KG1 (cell line): Measurements from ENCODE around the gene IKZF1.

Experiments used
- DNase-seq: peaks from one replicate; lab custom pipeline; 2025; lab: John Stamatoyannopoulos, UW

Gene IKZF1

DNA sequence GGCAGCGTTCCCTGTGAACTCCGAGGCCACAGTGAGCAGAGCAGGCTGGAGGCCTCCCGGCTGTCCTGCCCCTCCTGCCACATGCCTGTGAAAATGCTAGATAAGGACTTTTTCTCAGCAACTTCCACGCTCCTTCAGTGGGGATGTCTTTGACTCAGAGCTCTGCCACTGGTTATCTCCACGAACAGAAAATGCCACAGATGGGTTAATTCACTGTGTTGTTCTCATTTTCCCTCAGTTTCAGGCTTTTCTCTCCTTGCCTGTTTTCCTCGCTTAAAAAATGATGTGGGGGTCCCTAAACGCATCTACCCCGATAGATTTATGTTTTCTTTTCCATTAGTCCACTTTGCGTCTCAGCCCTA is 51.3 kb downstream of the IKZF1 start:
- no peak for DNase-seq

- DNase-seq: peak; percentile 15
Observed at GRCh38 chr7:50356212-50356944, 51.9 kb downstream of the IKZF1 start.

GRCh38 chr7:50356945-50357268 is 52.4 kb downstream of the IKZF1 start:
- DNase-seq: no peak

DNA sequence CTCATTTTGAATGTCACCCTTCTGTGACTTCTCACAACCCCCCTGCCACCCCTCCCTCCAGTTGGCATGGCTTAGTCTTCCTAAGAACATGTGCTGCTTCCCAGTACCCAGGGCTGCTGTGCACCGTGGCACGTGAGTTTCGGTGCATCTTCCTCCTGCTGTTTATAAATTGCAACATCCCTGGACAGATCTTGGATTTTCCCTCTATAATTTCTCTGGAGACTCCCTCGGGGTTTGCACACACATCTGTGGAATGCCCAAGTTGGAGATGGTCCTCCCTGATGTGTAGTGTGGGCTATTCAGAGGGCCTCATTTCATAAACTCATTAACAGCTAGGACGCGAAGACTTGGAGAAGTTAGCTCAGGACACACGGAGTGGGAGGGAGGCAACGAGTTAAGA is 52.9 kb downstream of the IKZF1 start:
- no peak for DNase-seq

GRCh38 chr7:50358041-50358705 is 53.7 kb downstream of the IKZF1 start:
- DNase-seq: no peak

GRCh38 chr7:50358779-50359178 is 54.3 kb downstream of the IKZF1 start:
- no peak for DNase-seq

DNA sequence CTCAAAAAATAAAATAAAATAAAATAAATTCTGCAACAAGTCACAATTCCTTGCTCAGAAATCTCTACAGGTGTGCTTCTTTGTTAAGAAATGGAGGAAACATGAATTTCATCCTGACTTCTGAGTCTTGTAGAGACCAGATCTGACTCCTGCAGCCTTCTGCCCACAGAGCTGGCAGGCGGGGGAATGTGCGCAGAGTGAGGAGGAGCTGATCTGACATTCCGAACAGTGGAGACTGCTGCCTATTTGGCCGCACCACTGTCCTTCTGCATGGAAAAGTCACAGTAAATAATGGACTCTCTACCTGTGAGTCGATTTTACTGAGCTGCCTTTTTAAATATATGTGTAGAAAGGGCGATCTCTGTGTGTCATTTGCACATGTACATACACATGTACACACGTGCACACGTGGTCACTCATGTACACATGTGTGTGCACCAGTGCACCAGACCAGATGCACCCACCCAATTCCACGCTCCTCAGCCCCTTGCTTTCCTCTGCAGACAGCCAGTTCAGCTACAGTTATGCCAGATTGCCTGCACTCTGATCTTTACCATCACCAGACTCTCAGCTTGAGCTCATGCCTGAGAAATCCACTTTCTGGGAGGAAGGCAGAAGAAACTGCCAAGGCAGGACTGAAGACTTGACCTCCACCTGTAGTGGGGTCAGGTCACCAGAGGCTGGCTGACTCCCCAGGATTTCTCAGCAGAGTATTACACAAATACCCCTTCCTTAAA is 54.9 kb downstream of the IKZF1 start:
- no peak for DNase-seq

DNA sequence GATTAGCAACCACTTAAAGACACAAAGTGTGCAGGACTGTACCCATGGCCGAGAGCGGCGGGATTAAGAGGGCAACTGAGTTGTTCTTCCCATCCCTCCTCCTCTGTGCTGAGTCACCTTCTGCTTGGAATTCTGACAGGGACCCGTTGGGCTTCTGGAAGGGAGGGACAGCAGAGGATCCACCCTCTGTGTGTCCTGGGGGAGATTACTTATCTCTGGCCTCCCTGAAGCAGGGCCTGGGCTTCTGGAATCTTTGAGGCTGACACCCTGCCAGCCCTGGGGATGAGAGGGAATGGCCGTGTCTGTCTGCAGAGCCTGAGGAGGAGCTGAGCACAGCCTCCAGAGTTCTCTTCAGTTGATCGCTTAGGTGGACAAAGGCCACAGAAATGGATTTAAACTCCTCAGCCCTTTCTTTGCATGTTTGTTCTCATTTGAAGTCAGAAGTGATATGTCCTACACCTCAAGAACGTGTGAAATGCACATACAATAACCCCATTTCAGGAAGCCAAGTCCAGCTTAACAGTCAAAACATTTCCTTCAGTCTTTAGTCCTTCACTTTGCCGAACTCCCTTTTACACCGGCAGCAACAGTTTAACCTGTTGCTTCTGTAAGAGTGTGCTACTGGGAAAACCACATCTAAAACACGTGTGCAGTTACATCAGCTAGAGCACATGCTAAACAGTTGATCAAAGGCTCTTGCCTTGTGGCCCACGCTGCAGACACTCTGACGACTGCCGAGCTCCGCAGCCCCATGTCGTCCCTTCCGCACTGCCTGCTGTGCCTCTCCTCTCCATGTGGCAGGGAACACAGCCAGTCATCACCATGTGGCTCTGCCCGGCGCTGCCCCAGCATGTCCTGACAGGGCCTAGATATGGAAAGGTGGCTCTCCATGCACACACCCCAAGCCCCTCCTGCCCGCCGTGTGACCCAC is 55.7 kb downstream of the IKZF1 start:
- DNase-seq: no peak

DNA sequence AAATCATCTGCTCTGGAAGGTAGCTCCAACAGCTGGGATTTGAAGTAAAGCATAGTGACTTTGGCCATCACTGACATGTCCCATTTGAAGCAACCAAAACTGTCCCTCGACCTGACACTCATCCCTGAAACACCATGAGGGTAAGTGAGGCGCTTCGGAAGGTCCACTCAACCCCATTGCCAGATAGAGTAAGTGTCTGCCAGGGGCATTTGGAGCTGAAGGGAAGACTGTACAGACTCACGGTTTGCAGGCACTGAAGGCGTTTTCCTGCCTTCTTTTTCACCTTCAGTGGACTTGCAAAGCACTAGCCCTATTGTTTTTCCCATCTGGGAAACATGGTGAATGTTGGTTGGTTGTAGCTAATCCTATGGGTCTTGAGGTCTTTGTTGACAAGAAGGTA is 57.6 kb downstream of the IKZF1 start:
- DNase-seq: no peak

GRCh38 chr7:50362712-50363282 is 58.3 kb downstream of the IKZF1 start:
- no peak for DNase-seq

GRCh38 chr7:50363327-50364060 is 59.0 kb downstream of the IKZF1 start:
- DNase-seq: no peak

DNA sequence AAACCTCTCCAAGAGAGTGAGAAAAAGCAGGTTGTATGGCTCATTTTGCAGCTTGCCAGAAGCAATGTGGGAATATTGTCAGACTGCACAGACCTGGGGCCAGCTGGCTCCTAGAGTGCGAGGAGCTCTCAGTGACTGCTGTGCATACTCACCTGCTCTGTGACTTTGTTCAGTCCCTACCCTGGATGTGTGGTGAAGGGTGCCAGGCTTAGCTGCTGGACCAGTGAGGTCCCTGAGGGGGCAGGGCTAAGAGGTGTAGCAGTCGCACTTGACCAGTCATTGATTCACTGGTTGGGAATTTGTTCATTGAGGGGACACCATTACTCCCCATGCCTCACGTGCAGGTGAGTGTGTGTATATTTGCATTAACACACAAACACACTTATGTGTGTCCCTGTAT is 60.1 kb downstream of the IKZF1 start:
- no peak for DNase-seq

DNA sequence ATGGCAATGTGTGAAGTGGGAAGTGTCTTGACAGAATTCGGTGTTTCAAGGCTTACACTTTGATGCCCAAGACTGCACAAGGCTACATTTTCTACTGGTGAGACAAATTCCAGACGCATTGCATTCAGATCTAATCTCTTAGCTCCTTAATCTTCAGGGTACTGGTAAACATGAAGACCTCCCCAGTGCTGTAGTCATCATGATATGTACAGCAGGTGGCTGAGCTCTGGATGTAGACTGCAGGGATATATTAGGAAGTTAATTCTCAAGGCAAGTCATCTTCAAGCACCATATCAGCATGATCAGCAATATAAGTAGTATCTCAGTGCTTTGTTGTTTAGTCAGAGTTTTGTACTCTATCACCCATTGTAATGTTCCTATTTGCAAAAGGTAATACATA is 61.8 kb downstream of the IKZF1 start:
- no peak for DNase-seq

DNA sequence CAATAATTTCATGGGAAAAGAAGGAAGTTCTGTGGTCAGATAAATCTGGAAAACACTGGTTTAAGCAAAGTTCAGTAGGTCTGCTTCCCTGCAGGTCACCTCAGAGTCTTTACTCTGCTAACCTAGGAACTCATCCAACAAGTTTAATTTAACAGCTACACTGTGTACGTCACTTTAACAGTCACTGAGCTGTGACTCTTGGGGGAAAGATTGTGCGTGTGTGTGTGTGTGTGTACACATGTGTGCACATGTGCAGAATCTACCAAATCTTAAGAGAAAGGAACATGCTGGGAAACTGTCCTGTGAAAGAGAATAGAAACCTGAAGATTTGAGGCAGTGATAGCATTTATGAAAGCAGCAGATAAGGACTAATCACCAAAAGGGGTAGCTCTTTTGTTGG is 62.6 kb downstream of the IKZF1 start:
- no peak for DNase-seq

DNA sequence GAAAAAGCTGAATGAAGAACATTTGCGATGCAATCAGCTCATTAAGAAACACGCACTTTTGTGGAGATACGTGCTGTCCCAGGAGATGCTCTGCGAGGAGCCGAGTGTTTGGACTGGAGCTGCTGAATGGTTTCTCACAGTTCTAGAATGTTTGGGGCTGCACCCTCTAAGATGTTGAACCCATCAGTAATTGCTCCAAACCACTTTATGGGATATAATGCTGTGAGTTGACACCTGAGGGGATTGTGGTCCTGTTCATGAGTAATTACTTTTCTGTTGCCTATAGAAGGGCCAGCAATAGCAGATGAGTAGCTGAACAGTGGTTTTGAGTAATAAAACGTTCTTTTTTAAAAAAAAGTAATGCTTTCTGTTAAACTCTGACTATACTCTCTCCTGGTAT is 63.1 kb downstream of the IKZF1 start:
- no peak for DNase-seq

GRCh38 chr7:50368366-50368765 is 63.9 kb downstream of the IKZF1 start:
- DNase-seq: no peak

- peak; percentile 36 for DNase-seq
Observed at GRCh38 chr7:50369143-50370026, 64.9 kb downstream of the IKZF1 start.

- DNase-seq: no peak
Observed at GRCh38 chr7:50370884-50371283, 66.4 kb downstream of the IKZF1 start.

DNA sequence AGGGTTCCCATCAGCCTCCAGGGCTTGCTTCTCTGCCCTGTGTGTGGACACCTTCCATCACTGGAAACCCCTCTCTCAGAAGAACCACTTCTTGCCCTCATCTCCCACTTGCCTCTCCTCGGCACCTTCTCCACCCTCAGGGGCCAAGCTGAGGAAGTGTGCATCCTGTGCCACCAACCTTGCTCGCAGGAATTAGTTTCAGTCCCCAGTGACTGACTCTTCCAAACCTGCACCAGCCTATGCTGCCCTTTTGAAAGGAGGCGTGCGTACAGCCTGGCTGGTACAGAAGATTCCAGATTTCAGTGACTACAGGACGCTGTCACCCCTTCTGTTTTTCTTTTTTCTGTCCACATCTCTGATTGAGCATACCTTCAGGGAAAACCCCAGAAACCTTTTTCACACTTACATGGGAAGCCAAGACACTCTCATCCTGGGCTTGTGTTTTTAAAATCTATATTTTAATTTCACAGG is 67.1 kb downstream of the IKZF1 start:
- DNase-seq: no peak

GRCh38 chr7:50372923-50373322 is 68.4 kb downstream of the IKZF1 start:
- no peak for DNase-seq
